ENCODE results near the gene ACSS1. TPM values are rescaled to one million over a fixed set of nuclear protein-coding genes. Genes with fewer than 3 reads are reported as not detected.

The ACSS1 gene
- total RNA-seq, 1 experiment from 2014 or later, result 1.5 TPM

GRCh38 chr20:25066386-25066785 lies 8.4 kb upstream of the ACSS1 start (continued):
- no peak for TF ChIP-seq NR1H2 (CRISPR knock-in tag; IDR thresholded peaks at IDR 0.05)
- TF ChIP-seq ZNF219 (CRISPR knock-in tag; IDR thresholded peaks at IDR 0.05; ENCODE audit: borderline replicate concordance), result no peak
- no peak for TF ChIP-seq FOXP1 (CRISPR knock-in tag; IDR thresholded peaks at IDR 0.05; ENCODE audit: borderline replicate concordance)
- no peak for TF ChIP-seq ZNF263 (CRISPR knock-in tag; IDR thresholded peaks at IDR 0.05; ENCODE audit: low read depth)
- TF ChIP-seq CREB1 (CRISPR knock-in tag; IDR thresholded peaks at IDR 0.05), result no peak
- no peak for TF ChIP-seq ZNF138 (CRISPR knock-in tag; conservative IDR thresholded peaks at IDR 0.05)

- Mint-ChIP-seq H3K27me3 (ENCODE audit: low read depth) (peaks cover 15% of the 10 kb centered on the region), H3K4me1 (peaks cover 3% of the 10 kb centered on the region; the same call in 1 of the 2 replicates), H3K36me3 (no peaks in the 10 kb centered on the region), H3K27ac (no peak overlapping the region), H3K4me3 (no peak overlapping the region), H3K9me3 (no peaks in the 10 kb centered on the region)
- TF ChIP-seq JAZF1 (CRISPR knock-in tag; IDR thresholded peaks at IDR 0.05) (no peak), CTCF (IDR thresholded peaks at IDR 0.05) (peak; percentile 48; the same call in 1 of the 2 replicates)
- ATAC-seq (peak; percentile 72), DNase-seq (ENCODE audit: low spot score) (peak; percentile 57)
- ChIA-PET CTCF (interaction anchor here (0.6 to 3.1 kb wide), 18 partner anchors 9 to 182 kb away, joined by 3 to 26 read pairs (median 4); partner anchors contain the start of gene PYGB), POLR2A (no interaction called here)
These were observed 7.8 kb upstream of the ACSS1 start for GRCh38 chr20:25065625-25066338.

- H3K4me1 Mint-ChIP-seq, result peaks cover 3% of the 10 kb centered on the region; the same call in 1 of the 2 replicates
- CTCF ChIA-PET, result interaction anchor here (0.6 to 3.1 kb wide), 17 partner anchors 8 to 183 kb away, joined by 3 to 26 read pairs (median 5); partner anchors contain the start of gene PYGB
- ATAC-seq, result no peak
- no peaks in the 10 kb centered on the region for H3K36me3 Mint-ChIP-seq
- peaks cover 21% of the 10 kb centered on the region for H3K27me3 Mint-ChIP-seq (ENCODE audit: low read depth)
- no peak overlapping the region for H3K4me3 Mint-ChIP-seq
- no peak overlapping the region for H3K27ac Mint-ChIP-seq
- POLR2A ChIA-PET, result no interaction called here
- no peak for TF ChIP-seq TCF7 (CRISPR knock-in tag; IDR thresholded peaks at IDR 0.05; ENCODE audit: low read depth)
- no peak for TF ChIP-seq SMAD3 (CRISPR knock-in tag; IDR thresholded peaks at IDR 0.05; ENCODE audit: borderline replicate concordance)
- TF ChIP-seq ZBTB43 (CRISPR knock-in tag; IDR thresholded peaks at IDR 0.05), result no peak
- H3K9me3 Mint-ChIP-seq, result no peaks in the 10 kb centered on the region
- peak; percentile 5 for DNase-seq (ENCODE audit: low spot score)
These were observed 7.2 kb upstream of the ACSS1 start for GRCh38 chr20:25065072-25065624.

- no peaks in the 10 kb centered on the region for H3K9me3 Mint-ChIP-seq
- no peak for TF ChIP-seq SP1 (CRISPR knock-in tag; conservative IDR thresholded peaks at IDR 0.05)
- no peak for TF ChIP-seq NFE2L1 (CRISPR knock-in tag; IDR thresholded peaks at IDR 0.05)
- TF ChIP-seq ZMAT4 (CRISPR knock-in tag; IDR thresholded peaks at IDR 0.05), result no peak
- TF ChIP-seq HMGA2 (CRISPR knock-in tag; IDR thresholded peaks at IDR 0.05), result no peak
- no peak for TF ChIP-seq AR (CRISPR knock-in tag; IDR thresholded peaks at IDR 0.05)
- TF ChIP-seq ZNF263 (CRISPR knock-in tag; IDR thresholded peaks at IDR 0.05; ENCODE audit: low read depth), result no peak
- no peak for TF ChIP-seq FOXP1 (CRISPR knock-in tag; IDR thresholded peaks at IDR 0.05; ENCODE audit: borderline replicate concordance)
- ChIA-PET POLR2A (no interaction called here), CTCF (interaction anchor here (0.7 to 3.1 kb wide), 6 partner anchors 11 to 183 kb away, joined by 3 to 26 read pairs (median 8); partner anchors contain the start of gene PYGB)
- no peak overlapping the region for H3K27ac Mint-ChIP-seq
- ATAC-seq, result no peak
- DNase-seq (ENCODE audit: low spot score), result no peak
- H3K36me3 Mint-ChIP-seq, result no peaks in the 10 kb centered on the region
- peaks cover 27% of the 10 kb centered on the region for H3K27me3 Mint-ChIP-seq (ENCODE audit: low read depth)
- peaks cover 3% of the 10 kb centered on the region; the same call in 1 of the 2 replicates for H3K4me1 Mint-ChIP-seq
- no peak overlapping the region for H3K4me3 Mint-ChIP-seq
These were observed 6.7 kb upstream of the ACSS1 start for GRCh38 chr20:25064561-25065071.

Data from WTC11 (cell line).